MV-4-11 (cell line): ENCODE data around the gene IL1R2.

Experiments used
- DNase-seq: peaks from one replicate; lab custom pipeline; 2025; lab: John Stamatoyannopoulos, UW

IL1R2 gene

DNA sequence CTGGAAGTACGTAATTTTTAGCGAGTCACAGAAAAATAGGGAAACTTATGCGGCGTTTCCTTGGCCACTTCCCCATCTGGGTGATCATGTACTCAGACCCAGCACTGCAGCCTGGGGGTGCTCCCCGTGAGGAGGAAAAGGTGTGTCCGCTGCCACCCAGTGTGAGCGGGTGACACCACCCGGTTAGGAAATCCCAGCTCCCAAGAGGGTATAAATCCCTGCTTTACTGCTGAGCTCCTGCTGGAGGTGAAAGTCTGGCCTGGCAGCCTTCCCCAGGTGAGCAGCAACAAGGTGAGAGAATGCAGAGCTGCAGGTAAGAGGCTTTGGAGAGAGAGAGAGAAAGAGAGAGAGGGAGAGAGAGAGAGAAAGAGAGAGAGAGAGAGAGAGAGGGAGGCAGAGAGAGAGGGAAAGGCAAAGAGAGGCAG lies at the start of gene IL1R2:
Gene IL1R2 (plus strand): TSS at position 240 of the 425 bp plus-strand sequence. CDS start 16,616 bp downstream, outside the sequence.
- peak; percentile 67 for DNase-seq

- DNase-seq, result no peak
Observed at GRCh38 chr2:101942851-101943250, 48.9 kb upstream of the IL1R2 start.

- peak; percentile 17 for DNase-seq
Observed at GRCh38 chr2:101946372-101947039, 45.3 kb upstream of the IL1R2 start.

DNA sequence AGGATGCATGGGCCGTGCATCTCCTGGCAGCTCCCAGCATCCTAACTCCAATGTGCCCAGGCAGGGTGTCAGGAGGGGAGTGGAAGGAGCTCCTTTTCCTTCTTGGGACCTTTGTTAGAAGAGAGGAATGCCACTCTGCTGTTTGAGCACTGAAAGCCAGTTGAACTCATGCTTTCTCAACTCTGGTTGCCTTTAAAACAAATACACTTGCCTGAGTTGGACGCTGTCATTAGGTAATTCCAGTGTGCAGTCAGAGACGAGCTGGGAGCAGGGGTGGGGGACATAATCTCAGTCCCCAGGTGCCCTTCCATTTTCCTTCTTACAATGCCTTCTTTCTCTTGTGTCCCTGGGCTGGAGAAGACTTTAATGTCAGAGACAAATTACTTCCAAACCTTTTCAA lies 44.4 kb upstream of the IL1R2 start:
- DNase-seq, result no peak

DNA sequence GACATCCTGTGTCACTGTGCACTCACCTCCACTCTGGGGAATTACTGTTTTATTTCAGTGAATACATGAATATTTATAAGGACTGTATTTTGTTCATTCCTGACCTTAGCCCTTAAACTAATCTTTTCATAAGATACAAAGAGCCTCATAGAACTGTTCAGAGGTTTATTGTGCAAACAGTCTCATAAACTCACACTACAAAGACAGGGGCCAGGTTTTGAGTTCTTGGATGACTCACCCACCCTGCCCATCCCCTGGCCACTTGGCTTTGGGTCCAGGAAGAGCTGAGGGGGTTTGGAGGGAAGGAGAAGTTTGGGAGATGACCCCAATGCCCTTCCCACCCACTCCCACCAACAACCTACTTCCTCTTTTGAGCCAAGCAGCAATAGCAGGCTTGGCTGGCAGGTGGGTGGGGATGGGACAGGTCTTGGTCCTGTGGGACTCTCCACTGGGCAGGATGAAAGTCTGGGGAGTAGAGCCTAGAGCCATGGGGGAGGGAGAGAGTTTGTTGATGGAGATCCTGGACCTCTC lies 43.1 kb upstream of the IL1R2 start:
- DNase-seq, result peak; percentile 15

- peak; percentile 12 for DNase-seq
Observed at GRCh38 chr2:101949304-101949703, 42.5 kb upstream of the IL1R2 start.

DNA sequence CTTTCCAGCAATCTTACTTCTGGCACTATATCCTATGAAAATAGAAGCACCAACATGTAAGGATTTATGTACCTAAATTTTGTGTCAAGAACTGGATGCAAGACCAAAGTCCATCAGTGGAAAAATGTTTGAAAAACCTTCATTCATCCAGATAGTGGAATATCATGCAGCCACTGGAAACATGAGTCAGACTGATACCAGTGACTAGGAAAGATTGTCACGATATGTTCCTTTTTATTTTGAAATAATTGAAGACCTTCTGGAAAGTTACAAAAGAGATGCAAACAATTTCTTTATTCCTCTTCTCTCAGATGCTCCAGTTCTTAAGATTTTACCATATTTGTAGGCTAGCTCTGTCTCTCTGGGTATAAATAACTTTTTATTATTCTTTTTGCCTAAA lies 40.5 kb upstream of the IL1R2 start:
- no peak for DNase-seq

- DNase-seq, result no peak
Observed at GRCh38 chr2:101952551-101952950, 39.2 kb upstream of the IL1R2 start.

DNA sequence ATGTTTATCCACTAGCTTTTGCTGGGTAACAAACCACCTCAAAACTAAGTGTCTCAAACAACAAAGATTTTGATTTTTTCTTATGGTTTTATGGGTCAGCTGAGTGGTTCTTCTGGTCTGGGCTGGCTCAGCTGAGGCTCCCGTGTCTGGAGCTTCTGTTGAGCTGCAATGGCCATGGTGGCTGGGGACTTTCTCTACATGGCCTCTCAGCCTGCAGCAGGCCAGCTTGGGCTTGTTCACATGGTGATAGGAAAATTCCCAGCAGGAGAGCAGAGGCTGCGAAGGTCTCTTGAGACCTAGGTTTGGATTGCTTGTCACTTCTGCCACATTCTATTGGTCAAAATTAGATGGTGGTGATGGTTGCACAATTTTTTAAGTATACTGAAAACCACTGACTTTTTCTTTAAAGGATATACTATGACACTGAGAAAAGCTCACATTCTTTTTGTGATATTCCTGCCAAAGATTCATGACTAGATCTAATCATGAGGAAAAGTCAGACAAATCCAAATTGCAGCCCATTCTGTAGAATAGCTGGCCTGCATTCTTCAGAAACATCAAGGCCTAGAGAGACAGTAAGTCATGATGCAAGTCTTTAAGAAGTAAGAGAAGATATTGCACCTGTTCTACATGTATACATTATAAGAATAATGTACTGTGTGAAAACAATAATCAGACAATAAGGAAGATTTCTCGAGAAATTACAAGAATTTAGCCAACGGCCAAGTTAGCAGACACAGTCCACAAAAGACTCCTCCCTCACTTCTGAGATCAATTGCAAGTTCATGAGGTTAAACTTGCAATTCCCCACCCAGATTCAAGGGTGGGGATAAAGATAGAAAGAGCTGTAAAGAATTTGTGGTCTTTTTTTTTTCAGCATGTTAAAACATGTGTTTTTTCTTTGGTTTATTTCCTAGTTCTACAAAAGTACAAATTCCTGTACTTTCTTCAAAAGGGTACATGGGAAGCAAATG lies 35.0 kb upstream of the IL1R2 start:
- DNase-seq, result peak; percentile 47

GRCh38 chr2:101958061-101958460 lies 33.7 kb upstream of the IL1R2 start:
- DNase-seq, result peak; percentile 79

- no peak for DNase-seq
Observed at GRCh38 chr2:101960819-101961337, 30.9 kb upstream of the IL1R2 start.

GRCh38 chr2:101961338-101962191 lies 30.2 kb upstream of the IL1R2 start:
- peak; percentile 97 for DNase-seq

GRCh38 chr2:101962309-101962708 lies 29.5 kb upstream of the IL1R2 start:
- DNase-seq, result no peak

- DNase-seq, result no peak
Observed at GRCh38 chr2:101963198-101963597, 28.6 kb upstream of the IL1R2 start.

GRCh38 chr2:101967826-101968513 lies 23.8 kb upstream of the IL1R2 start:
- no peak for DNase-seq

- no peak for DNase-seq
Observed at GRCh38 chr2:101969723-101970122, 22.0 kb upstream of the IL1R2 start.

DNA sequence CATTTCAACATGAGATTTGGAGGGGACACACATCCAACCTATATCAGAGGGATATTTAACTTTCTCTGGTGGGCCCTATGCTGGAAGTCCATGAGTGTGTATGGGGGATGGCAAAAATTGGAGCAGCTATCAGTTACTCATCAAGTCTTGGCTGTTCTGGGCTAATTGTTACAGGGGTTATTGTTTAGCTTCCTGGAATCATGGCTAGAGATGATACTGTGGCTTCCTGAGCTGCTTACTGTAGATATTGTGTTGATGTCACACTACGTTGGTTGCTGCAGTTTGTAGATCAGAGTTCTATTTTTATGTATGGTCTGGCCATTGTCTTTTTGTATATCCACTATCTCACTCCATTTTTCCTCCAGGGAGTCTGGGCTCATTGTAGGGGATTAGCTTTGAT lies 20.9 kb upstream of the IL1R2 start:
- no peak for DNase-seq

DNA sequence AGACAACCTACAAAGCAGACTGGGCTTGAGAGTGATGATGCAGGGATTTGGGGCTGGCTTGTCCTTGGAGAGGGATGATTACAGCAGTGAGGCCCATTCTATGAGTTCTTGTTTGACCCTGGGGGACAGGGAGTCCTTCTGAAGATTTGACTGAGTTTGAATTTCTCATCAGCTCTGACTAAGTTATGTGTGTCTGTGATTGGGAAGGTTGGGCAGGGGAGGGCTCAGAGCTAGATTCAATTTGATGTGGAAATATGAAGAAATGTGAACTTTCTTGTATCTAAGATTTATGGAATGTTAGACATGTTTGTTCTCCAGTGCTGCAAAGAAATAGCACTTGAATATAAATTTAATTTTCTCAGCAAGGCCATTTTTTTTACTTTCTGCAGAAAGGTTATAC lies 19.9 kb upstream of the IL1R2 start:
- no peak for DNase-seq

- peak; percentile 90 for DNase-seq
Observed at GRCh38 chr2:101972621-101973434, 18.9 kb upstream of the IL1R2 start.

- no peak for DNase-seq
Observed at GRCh38 chr2:101974663-101975062, 17.1 kb upstream of the IL1R2 start.
